ENCODE data around the gene COMMD7.

DNA sequence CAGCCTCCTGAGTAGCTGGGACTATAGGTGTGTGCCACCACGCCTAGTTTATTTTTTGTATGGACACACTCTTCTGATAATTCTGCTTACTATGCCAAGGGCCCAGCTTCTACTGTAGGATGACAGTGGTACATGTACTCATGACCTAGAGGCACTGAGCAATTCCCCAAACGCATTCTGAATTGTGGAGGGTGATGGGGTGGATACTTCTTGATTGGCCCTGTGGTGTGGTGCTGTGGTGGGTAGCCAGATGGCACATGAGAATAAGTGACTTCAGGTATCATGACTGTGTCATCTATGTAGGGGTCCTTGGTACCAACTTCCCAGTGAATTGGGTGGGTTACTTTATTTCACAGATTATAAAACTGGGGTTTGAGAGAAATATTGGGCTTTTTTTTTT lies 30.0 kb upstream of the COMMD7 start:
- TF ChIP-seq, protein P1, sequence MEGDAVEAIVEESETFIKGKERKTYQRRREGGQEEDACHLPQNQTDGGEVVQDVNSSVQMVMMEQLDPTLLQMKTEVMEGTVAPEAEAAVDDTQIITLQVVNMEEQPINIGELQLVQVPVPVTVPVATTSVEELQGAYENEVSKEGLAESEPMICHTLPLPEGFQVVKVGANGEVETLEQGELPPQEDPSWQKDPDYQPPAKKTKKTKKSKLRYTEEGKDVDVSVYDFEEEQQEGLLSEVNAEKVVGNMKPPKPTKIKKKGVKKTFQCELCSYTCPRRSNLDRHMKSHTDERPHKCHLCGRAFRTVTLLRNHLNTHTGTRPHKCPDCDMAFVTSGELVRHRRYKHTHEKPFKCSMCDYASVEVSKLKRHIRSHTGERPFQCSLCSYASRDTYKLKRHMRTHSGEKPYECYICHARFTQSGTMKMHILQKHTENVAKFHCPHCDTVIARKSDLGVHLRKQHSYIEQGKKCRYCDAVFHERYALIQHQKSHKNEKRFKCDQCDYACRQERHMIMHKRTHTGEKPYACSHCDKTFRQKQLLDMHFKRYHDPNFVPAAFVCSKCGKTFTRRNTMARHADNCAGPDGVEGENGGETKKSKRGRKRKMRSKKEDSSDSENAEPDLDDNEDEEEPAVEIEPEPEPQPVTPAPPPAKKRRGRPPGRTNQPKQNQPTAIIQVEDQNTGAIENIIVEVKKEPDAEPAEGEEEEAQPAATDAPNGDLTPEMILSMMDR (IDR thresholded peaks at IDR 0.05) = no peak
- TF ChIP-seq POLR2A (IDR thresholded peaks at IDR 0.05) = no peak

All from esophagus squamous epithelium (tissue), 4 donors.